GM19467 (cell line): ENCODE data around the gene ATP13A2.
"Not testable (repeated sequence)": the region's sequence is repeated elsewhere in the genome, so short reads cannot be mapped to it uniquely, and the experiment has no call there.

Experiments
- ATAC-seq: cut with Tn5 transposase; IDR thresholded peaks from one replicate; pipeline ENCODE4 v1.9.1; 2021; ENCODE audit warnings: mild to moderate bottlenecking, moderate library complexity; ENCODE audit not compliant: unreplicated experiment

ATP13A2 gene

GRCh38 chr1:16961297-16962133 lies 50.2 kb downstream of the ATP13A2 start:
- ATAC-seq, result no peak

GRCh38 chr1:16960560-16961296 lies 51.0 kb downstream of the ATP13A2 start:
- peak; percentile 76 for ATAC-seq

- ATAC-seq, result no peak
Observed at GRCh38 chr1:16958475-16958874, 53.3 kb downstream of the ATP13A2 start.

GRCh38 chr1:16957731-16958130 lies 54.0 kb downstream of the ATP13A2 start:
- no peak for ATAC-seq

GRCh38 chr1:16956775-16957174 lies 55.0 kb downstream of the ATP13A2 start:
- no peak for ATAC-seq

GRCh38 chr1:16955186-16955585 lies 56.5 kb downstream of the ATP13A2 start:
- ATAC-seq, result no peak

GRCh38 chr1:16954579-16954978 lies 57.1 kb downstream of the ATP13A2 start:
- no peak for ATAC-seq

- not testable (repeated sequence) for ATAC-seq
Observed at GRCh38 chr1:16952376-16952775, 59.4 kb downstream of the ATP13A2 start.

- ATAC-seq, result not testable (repeated sequence)
Observed at GRCh38 chr1:16949026-16949425, 62.7 kb downstream of the ATP13A2 start.

GRCh38 chr1:16948282-16948891 lies 63.3 kb downstream of the ATP13A2 start:
- ATAC-seq, result not testable (repeated sequence)

- no peak for ATAC-seq
Observed at GRCh38 chr1:16946646-16947045, 65.1 kb downstream of the ATP13A2 start.

GRCh38 chr1:16946185-16946584 lies 65.5 kb downstream of the ATP13A2 start:
- ATAC-seq, result not testable (repeated sequence)

GRCh38 chr1:16945512-16945911 lies 66.2 kb downstream of the ATP13A2 start:
- not testable (repeated sequence) for ATAC-seq

- ATAC-seq, result no peak
Observed at GRCh38 chr1:16944038-16944437, 67.7 kb downstream of the ATP13A2 start.

GRCh38 chr1:16939386-16940180 lies 72.1 kb downstream of the ATP13A2 start:
- not testable (repeated sequence) for ATAC-seq

GRCh38 chr1:16938351-16939321 lies 73.1 kb downstream of the ATP13A2 start:
- ATAC-seq, result no peak

GRCh38 chr1:16936580-16936979 lies 75.1 kb downstream of the ATP13A2 start:
- not testable (repeated sequence) for ATAC-seq
